K562 (cell line): ENCODE measurements around the gene PDCD7. TPM values are rescaled to one million over a fixed set of nuclear protein-coding genes. Genes with fewer than 3 reads are reported as not detected.

Experiments used
- CHCHD3 ChIP-seq: fragments of 250-450 bp; sonication (Bioruptor Pico); IDR thresholded peaks from 2 replicates; pipeline ENCODE4 v2.1.2; 2022; ENCODE audit warnings: mild to moderate bottlenecking
- CHD2 ChIP-seq: IDR thresholded peaks from 2 replicates; pipeline ENCODE4 v1.6.1; 2011; ENCODE audit warnings: low read depth, low read length
- CXXC5 ChIP-seq: fragments of 250-450 bp; sonication (Bioruptor Pico); IDR thresholded peaks from 2 replicates; pipeline ENCODE4 v1.8.0; 2022; ENCODE audit warnings: inconsistent platforms, mild to moderate bottlenecking, moderate library complexity
- E2F3 ChIP-seq: fragments of 250-450 bp; sonication (Bioruptor Pico); IDR thresholded peaks from 2 replicates; pipeline ENCODE4 v1.4.0; 2020; ENCODE audit warnings: mild to moderate bottlenecking
- EGR1 ChIP-seq: fragments of 450-650 bp; conservative IDR thresholded peaks from 2 replicates; pipeline ENCODE4 v1.6.1; 2017; ENCODE audit warnings: mild to moderate bottlenecking
- EP400 ChIP-seq: fragments of 450-650 bp; IDR thresholded peaks from 2 replicates; pipeline ENCODE4 v1.6.1; 2017; ENCODE audit warnings: antibody characterized with exemption, mild to moderate bottlenecking, moderate library complexity
- GATAD2B ChIP-seq: fragments of 450-650 bp; IDR thresholded peaks from 2 replicates; pipeline ENCODE4 v1.6.1; 2017; ENCODE audit warnings: mild to moderate bottlenecking, borderline replicate concordance
- HDAC1 ChIP-seq, 2 experiments: fragments of 450-650 bp; IDR thresholded peaks; 2 replicates each; pipeline ENCODE4 v1.6.1; 2016 to 2017; ENCODE audit warnings: inconsistent platforms in 1 of 2, mild to moderate bottlenecking in 1 of 2, moderate library complexity in 1 of 2
- HLTF ChIP-seq: fragments of 450-650 bp; IDR thresholded peaks from 2 replicates; pipeline ENCODE4 v1.6.1; 2016
- ILK ChIP-seq: fragments of 450-650 bp; IDR thresholded peaks from 2 replicates; pipeline ENCODE4 v1.6.1; 2016; ENCODE audit warnings: missing genetic modification characterization, low read depth, mild to moderate bottlenecking, missing compliant biosample characterization, moderate library complexity, borderline replicate concordance
- L3MBTL2 ChIP-seq: fragments of 450-650 bp; IDR thresholded peaks from 2 replicates; pipeline ENCODE4 v1.6.1; 2016; ENCODE audit warnings: mild to moderate bottlenecking, moderate library complexity
- NRF1 ChIP-seq, 2 experiments: fragments of 450-650 bp; IDR thresholded peaks in 1 of 2; conservative IDR thresholded peaks in 1 of 2; 2 replicates each; pipeline ENCODE4 v1.6.1; 2014; ENCODE audit warnings: mild to moderate bottlenecking in 2 of 2
- PHF20 ChIP-seq: fragments of 450-650 bp; IDR thresholded peaks from 2 replicates; pipeline ENCODE4 v1.6.1; 2018; ENCODE audit not compliant: partially characterized antibody
- PYGO2 ChIP-seq: fragments of 450-650 bp; IDR thresholded peaks from 2 replicates; pipeline ENCODE4 v1.6.1; 2016; ENCODE audit warnings: mild to moderate bottlenecking, missing genetic modification characterization, moderate library complexity, missing compliant biosample characterization
- RBBP5 ChIP-seq: fragments of 200-600 bp; sonication (generic); IDR thresholded peaks from 2 replicates; pipeline ENCODE4 v1.6.1; 2012; ENCODE audit warnings: borderline replicate concordance, mild to moderate bottlenecking, low read length, control low read depth, inconsistent platforms; ENCODE audit not compliant: insufficient read depth, poor library complexity, severe bottlenecking
- RBFOX2 ChIP-seq: fragments of 200-400 bp; formaldehyde crosslinking; IDR thresholded peaks from 2 replicates; pipeline ENCODE4 v1.6.1; 2017; ENCODE audit warnings: low read depth, mild to moderate bottlenecking, low read length, moderate library complexity
- SMAD4 ChIP-seq: fragments of 250-450 bp; sonication (Bioruptor Pico); conservative IDR thresholded peaks from 2 replicates; pipeline ENCODE4 v1.8.0; 2021; ENCODE audit warnings: inconsistent platforms, mild to moderate bottlenecking, moderate library complexity
- STAG1 ChIP-seq: sonication (generic); formaldehyde crosslinking; IDR thresholded peaks from 2 replicates; pipeline ENCODE4 v1.5.0; 2020; ENCODE audit warnings: missing genetic modification reagents, borderline replicate concordance
- TEAD1 ChIP-seq, 2 experiments: fragments of 450-650 bp in 1 of 2; sonication (generic) in 1 of 2; formaldehyde crosslinking; IDR thresholded peaks; 2 replicates each; pipeline versions ENCODE4 v1.4.0 to v1.8.0; 2020 to 2022; ENCODE audit warnings: mild to moderate bottlenecking in 2 of 2, missing genetic modification reagents in 1 of 2
- ZBTB17 ChIP-seq: fragments of 450-650 bp; formaldehyde crosslinking; IDR thresholded peaks from 2 replicates; pipeline ENCODE4 v1.4.0; 2020; ENCODE audit warnings: mild to moderate bottlenecking
- ZNF217 ChIP-seq: sonication (generic); formaldehyde crosslinking; IDR thresholded peaks from 2 replicates; pipeline ENCODE4 v1.8.0; 2022; ENCODE audit warnings: mild to moderate bottlenecking, missing genetic modification reagents
- ZNF384 ChIP-seq: IDR thresholded peaks from 2 replicates; pipeline ENCODE4 v1.6.1; 2012; ENCODE audit warnings: low read depth, low read length, improper control_type of control experiment
- polyA plus RNA-seq, 8 experiments: library from polyadenylated mRNA; depleted of rRNA in 4 of 8; stranded (reverse) in 5 of 8; unstranded in 3 of 8; fragments of >200 nt; fragmentation: Nextera tagmentation in 2 of 8; fragmentation: Illumina TruSeq in 1 of 8; extraction: Ambion mirVana in 2 of 8; extraction: Trizol in 1 of 8; gene quantifications; 2 replicates each; pipeline versions ENCODE4 v1.2.1 to v1.2.3, GENCODE V29; 2011 to 2014; ENCODE audit warnings: inconsistent platforms in 1 of 8, missing spikeins in 1 of 8
- total RNA-seq, 7 experiments: library from RNA; depleted of rRNA in 6 of 7; stranded (reverse); fragments of >200 nt in 6 of 7; fragmentation: Illumina TruSeq in 2 of 7; extraction: Trizol in 2 of 7; gene quantifications; 2 replicates each; pipeline versions ENCODE4 v1.2.1 to v1.2.3, GENCODE V29; 2011 to 2021; ENCODE audit warnings: low replicate concordance in 1 of 7
- TF ChIP-seq, protein P1 (sequence below): sonication (generic); formaldehyde crosslinking; IDR thresholded peaks from 2 replicates; pipeline ENCODE4 v1.8.1; 2023; ENCODE audit warnings: mild to moderate bottlenecking, missing genetic modification reagents, moderate library complexity
- TF ChIP-seq, protein P2 (sequence below): sonication (generic); formaldehyde crosslinking; IDR thresholded peaks from 2 replicates; pipeline ENCODE4 v1.8.0; 2022; ENCODE audit warnings: mild to moderate bottlenecking, missing genetic modification reagents
- TF ChIP-seq, protein P3 (sequence below): fragments of 250-450 bp; sonication (Bioruptor Pico); IDR thresholded peaks from 2 replicates; pipeline ENCODE4 v1.8.0; 2021; ENCODE audit warnings: mild to moderate bottlenecking, moderate library complexity
- TF ChIP-seq, protein P4 (sequence below): fragments of 450-650 bp; IDR thresholded peaks from 2 replicates; pipeline ENCODE4 v1.6.1; 2016; ENCODE audit warnings: antibody characterized with exemption

The PDCD7 gene
- total and polyA plus RNA-seq, 9 of the 15 experiments (the other 6 are each of a cell fraction or from before 2014, with no cell fraction given) = 11.8 to 30.2 (median 18.8) TPM

DNA sequence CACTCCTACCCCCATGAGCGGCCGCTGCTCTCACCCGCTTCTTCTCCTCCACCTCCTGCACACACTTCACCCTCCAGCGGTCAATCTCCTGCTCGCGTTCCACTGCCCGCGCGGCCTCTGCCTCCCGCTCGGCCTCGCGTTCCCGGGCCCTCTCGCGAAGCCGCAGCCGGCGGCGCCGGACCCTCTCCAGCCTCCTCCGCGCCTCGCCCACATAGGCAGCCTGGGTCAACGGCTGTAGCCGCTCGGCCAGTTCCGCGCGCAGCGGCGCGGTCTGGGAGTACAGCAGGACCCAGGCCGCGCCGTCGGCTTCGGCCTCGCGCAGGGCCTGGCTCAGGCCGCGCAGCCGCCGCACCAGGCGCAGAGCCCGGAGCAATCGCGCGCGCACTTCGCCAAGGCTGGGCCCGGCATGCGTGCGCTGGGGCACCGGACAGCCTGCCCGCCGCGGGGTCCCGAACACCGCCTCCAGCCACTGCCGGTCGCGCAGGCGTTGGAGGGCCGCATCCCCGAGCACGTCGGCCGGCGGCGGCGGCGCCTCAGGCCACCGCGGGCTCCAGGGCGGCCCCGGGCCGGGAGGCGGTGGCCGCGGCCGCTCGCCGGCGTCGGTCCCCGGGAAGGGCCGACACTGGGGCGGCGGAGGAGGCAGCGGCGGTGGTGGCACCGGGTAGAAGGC lies 595 bp downstream of the PDCD7 start (continued):
- TF ChIP-seq GATAD2B (peak; percentile 77; the same call in 1 of the 2 replicates), CHCHD3 (CRISPR knock-in tag) (no peak), EGR1 (peak; percentile 24; the same call in 1 of the 2 replicates), NRF1 (conservative IDR thresholded peaks at IDR 0.05 in 1 of 2, IDR thresholded peaks at IDR 0.05 in 1 of 2) (peak; percentile 42 to 69; a peak in 2 of 4 replicates), ZBTB17 (CRISPR knock-in tag) (peak; percentile 89; the same call in 1 of the 2 replicates), EP400 (no peak), CHD2 (peak; percentile 75), HLTF (no peak), L3MBTL2 (peak; percentile 60), ILK (tag) (no peak), HDAC1 (IDR thresholded peaks at IDR 0.05) (peak in 1 of 2 experiments; percentile 29; a peak in 1 of 4 replicates), ZNF217 (no peak), RBBP5 (peak; percentile 95), E2F3 (CRISPR knock-in tag) (0 out of 2 replicates have a peak, but pooled peaks have one; percentile 45), PYGO2 (no peak), RBFOX2 (peak; percentile 76; the same call in 1 of the 2 replicates), CXXC5 (CRISPR knock-in tag) (peak; percentile 50), STAG1 (CRISPR knock-in tag) (no peak), SMAD4 (CRISPR knock-in tag) (0 out of 2 replicates have a peak, but pooled peaks have one; percentile 10), TEAD1 (CRISPR knock-in tag; IDR thresholded peaks at IDR 0.05) (peak in 1 of 2 experiments; percentile 31; a peak in 1 of 4 replicates), PHF20 (peak; percentile 27), ZNF384 (no peak)
- TF ChIP-seq, protein P1, sequence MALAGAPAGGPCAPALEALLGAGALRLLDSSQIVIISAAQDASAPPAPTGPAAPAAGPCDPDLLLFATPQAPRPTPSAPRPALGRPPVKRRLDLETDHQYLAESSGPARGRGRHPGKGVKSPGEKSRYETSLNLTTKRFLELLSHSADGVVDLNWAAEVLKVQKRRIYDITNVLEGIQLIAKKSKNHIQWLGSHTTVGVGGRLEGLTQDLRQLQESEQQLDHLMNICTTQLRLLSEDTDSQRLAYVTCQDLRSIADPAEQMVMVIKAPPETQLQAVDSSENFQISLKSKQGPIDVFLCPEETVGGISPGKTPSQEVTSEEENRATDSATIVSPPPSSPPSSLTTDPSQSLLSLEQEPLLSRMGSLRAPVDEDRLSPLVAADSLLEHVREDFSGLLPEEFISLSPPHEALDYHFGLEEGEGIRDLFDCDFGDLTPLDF (CRISPR knock-in tag) = no peak
- TF ChIP-seq, protein P2, sequence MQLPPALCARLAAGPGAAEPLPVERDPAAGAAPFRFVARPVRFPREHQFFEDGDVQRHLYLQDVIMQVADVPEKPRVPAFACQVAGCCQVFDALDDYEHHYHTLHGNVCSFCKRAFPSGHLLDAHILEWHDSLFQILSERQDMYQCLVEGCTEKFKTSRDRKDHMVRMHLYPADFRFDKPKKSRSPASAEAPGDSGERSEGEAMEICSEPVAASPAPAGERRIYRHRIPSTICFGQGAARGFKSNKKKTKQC = peak; percentile 33; the same call in 1 of the 2 replicates
- TF ChIP-seq, protein P3, sequence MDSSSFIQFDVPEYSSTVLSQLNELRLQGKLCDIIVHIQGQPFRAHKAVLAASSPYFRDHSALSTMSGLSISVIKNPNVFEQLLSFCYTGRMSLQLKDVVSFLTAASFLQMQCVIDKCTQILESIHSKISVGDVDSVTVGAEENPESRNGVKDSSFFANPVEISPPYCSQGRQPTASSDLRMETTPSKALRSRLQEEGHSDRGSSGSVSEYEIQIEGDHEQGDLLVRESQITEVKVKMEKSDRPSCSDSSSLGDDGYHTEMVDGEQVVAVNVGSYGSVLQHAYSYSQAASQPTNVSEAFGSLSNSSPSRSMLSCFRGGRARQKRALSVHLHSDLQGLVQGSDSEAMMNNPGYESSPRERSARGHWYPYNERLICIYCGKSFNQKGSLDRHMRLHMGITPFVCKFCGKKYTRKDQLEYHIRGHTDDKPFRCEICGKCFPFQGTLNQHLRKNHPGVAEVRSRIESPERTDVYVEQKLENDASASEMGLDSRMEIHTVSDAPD (CRISPR knock-in tag) = no peak
- TF ChIP-seq, protein P4, sequence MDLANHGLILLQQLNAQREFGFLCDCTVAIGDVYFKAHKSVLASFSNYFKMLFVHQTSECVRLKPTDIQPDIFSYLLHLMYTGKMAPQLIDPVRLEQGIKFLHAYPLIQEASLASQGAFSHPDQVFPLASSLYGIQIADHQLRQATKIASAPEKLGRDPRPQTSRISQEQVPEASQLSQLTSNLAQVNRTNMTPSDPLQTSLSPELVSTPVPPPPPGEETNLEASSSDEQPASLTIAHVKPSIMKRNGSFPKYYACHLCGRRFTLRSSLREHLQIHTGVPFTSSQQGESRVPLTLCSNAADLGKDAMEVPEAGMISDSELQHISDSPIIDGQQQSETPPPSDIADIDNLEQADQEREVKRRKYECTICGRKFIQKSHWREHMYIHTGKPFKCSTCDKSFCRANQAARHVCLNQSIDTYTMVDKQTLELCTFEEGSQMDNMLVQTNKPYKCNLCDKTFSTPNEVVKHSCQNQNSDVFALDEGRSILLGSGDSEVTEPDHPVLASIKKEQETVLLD = no peak
